ENCODE data around the gene CKM.
"Not testable (repeated sequence)": the region's sequence is repeated elsewhere in the genome, so short reads cannot be mapped to it uniquely, and the experiment has no call there.

Gene CKM

DNA sequence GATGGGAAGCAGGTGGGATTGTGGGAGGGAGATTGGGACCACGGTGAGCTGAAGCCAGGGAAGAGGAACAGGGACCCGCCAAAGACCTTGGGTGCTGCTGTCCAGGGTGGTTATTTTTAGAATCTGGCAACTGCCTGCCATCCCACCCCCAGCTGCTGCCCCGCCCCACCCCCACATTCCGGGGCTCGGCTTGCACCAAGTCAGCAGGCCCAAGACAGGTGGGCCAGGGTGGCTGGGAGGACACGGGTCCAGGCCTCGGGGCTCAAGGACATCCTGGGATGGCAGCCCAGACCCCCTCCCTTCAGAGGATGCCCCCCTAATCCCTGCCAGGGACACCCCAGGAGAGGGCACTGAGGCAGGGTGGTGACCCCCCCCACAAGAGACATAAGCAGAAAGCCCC, 827 bp downstream of the CKM start:
- no peak for DNase-seq

DNA sequence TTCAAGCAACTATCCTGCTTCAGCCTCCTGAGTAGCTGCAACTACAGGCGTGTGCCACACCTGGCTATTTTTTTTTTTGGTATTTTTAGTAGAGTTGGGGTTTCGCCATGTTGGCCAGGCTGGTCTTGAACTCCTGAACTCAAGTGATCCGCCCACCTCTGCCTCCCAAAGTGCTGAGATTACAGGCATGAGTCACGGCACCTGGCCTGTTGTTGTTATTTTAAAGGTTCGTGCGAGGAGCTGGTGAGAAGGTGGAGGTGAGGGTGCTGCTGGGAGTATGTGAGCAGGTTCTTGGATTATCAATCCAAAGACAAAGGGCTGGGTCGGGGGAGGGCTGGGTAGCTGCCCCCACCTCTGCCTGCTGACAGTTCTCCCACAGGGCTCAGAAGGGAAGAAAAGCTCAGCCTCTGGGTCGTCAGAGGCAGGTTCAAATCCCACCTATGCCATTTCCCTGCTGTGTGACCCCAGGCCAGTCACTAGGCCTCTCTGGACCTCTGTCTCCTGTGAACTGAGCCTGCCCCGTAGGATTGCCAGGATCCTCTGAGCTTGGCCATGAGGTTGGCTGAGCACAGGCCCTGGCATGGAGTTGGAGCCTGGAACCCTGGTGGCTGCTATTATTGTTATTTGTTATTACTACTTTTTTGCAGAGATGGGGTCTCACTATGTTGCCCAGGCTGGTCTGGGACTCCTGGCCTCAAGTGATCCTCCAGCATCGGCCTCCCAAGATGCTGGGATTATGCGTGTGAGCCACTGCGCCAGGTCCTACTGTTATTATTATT, 1.5 kb downstream of the CKM start:
- peak in 4 of 56 donors; percentile 5 to 27 (median 14) for DNase-seq

DNA sequence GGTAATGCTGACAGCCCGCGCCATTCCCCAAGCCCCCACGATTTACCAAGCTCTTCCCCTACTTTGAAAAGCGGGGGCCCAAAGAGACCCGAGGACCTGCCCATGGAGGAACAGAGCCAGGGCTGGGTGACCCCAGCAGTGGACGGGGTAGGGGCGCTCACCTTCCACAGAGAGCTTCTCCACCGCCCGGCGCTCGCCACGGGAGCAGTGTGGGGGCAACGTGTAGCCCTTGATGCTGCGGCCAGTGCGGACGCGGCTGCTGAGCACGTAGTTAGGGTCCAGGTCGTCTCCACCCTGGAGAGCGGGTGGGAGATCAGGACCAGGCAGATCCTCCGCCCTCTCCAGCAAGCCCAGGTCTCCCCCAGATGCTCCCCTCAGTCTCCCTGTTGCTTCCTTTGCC, 7.4 kb downstream of the CKM start:
- DNase-seq = no peak

DNA sequence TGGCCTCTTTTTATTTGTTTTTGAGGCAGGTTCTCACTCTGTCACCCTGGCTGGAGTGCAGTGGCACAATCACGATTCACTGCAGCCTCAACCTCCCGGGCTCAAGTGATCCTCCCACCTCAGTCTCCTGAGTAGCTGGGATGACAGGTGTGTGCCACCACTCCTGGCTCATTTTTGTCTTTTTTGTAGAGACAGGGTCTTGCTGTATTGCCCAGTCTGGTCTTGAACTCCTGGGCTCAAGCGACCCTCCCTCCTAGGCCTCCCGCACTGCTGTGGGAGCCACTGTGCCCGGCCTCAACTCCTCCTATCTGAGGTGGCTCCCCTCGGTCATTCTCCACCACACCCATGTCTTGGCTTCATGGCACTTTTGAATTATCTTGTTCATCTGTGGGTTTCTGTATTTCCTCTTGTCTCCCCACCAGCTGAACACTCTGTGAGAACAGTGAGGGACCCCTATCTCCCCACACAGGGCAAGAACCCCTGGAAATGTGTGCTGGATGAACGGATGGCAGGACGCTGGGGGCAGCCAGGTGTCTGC, 7.9 kb downstream of the CKM start:
- no peak for DNase-seq

DNA sequence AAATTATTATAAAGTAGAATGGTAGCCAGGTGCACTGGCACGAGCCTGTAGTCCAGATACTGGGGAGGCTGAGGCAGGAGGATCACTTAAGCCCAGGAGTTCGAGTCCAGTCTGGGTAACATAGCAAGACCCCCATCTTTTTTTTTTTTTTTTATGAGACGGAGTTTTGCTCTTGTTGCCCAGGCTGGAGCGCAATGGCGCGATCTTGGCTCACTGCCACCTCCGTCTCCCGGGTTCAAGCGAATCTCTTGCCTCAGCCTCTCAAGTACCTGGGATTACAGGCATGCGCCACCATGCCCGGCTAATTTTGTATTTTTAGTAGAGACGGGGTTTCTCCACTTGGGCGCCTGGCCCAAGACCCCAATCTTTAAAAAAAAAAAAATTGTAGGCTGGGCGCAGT, 10.4 kb downstream of the CKM start:
- DNase-seq = not testable (repeated sequence)

DNA sequence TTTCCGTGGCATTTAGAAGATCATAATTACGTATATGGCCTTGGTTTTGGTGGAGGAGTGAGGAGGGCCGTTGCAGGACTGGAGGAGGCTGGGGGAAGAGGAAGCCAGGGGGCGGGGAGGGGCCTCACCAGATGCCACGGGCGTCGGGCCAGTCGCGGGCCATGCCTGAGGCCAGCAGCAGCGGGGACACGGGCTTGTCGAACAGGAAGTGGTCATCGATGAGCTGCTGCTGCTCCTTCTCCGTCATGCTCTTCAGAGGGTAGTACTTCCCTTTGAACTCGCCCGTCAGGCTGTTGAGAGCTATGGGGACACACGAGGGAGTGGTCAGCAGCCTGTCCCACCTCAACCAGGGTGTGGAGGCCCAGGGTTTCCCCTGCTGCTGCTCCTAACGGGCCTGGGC, 11.1 kb downstream of the CKM start:
- DNase-seq = no peak

DNA sequence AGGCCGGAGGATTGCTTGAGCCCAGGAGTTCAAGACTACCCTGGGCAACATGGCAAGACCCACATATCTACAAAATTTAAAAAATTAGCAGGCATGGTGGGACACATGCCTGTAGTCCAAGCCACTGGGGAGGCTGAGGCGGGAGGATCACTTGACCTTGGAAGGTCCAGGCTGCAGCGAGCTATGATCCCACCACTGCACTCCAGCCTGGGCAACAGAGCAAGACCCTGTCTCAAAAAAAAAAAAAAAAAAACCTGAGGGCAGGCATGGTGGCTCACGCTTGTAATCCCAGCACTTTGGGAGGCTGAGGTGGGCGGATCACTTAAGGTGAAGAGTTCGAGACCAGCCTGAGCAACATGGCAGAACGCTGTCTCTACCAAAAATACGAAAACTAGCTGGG, 13.4 kb downstream of the CKM start:
- DNase-seq = not testable (repeated sequence)

DNA sequence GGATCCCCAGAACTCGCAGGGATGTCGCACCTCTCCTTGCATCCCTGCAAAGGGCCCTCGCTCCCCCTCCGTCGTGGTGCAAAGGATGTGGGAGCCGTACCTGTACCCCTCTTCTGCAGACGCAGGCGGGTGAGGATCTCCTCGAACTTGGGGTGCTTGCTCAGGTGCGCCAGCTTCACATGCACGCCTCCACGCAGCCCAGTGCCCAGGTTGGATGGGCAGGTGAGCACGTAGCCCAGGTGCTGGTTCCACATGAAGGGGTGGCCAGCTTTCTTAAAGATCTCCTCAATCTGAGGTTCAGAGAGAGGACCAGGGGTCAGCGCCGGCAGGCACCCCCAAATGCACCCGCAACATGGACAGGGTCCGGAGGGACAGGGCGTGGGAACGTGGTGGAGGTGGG, 15.3 kb downstream of the CKM start:
- DNase-seq = no peak

DNA sequence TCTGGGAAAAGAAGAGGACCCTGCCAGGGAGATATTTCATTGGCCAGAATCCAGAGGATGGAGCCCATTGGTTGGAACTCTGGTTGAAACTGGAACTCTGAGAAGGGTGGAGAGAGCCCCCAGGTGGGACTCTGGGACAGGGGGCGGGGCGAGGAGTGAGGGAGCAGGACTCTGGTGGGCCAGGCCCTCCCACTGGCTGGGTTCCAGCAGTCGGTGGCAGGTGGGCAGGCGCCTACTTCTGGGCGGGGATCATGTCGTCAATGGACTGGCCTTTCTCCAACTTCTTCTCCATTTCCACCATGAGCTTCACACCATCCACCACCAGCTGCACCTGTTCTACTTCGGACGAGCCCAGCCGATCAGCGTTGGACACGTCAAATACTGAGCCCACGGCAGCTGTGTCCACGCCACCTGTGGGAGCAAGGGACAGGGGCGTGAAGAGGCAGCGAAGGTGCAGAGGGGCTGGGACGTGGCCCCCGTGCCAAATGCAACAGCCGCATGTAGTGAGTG, 16.1 kb downstream of the CKM start:
- peak in 2 of 56 donors; percentile 10 to 38 for DNase-seq

DNA sequence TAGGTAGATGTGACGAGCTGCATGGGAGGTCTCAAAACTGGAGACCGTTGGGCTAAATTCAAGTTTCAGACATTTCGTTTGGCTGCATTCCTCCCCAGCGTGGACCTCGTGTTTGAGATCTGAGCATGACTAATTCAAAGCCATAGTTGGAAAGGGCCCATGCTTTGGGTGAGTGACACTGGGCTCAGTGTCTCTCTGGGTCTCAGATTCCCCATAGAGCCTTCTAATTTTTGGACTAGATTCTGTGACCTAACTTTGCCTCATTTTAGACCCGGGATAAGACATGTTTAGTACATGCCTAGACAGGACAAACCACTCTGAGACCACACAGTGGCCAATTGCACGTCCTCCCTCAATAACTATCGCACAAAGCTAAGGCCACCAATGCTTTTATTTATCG, 16.6 kb downstream of the CKM start:
- DNase-seq = no peak

DNA sequence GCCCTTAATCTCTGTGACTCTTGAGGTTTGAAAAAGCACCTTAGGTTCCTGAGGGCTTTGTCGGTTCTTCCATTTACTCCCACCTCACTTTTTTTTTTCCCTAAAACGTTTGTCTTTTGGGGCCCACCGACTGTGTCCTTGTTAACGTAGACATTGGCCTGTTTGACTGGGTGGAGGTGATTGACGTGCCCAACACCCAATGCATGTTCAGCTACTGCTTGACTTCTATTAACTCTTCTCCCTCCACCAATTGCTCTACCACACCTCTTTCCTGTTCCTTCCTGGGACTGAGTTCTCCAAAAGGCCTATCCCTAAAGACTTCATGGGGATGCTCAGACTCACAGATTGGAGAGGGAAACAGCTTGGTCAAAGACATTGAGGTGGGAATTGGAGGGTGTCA, 17.3 kb downstream of the CKM start:
- DNase-seq = no peak

DNA sequence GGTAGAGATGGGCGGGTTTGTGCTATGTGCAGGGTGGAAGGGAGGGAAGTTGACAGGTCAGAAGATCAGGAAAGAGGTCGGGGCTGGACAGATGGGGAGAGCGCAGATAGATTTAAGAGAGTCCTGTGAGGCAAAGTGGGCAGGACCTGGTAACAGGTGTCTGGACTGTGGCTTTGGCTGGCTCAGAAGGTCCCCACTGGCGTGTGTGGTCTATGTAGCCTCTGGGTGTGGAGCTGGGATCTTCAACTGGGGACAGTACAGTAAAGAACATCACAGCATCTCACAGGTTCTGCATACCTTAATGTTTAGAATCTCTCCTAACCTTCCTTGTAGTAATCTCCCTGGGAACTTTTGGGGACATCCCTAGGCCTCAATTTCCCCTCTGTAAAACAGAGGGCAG, 17.7 kb downstream of the CKM start:
- no peak for DNase-seq

DNA sequence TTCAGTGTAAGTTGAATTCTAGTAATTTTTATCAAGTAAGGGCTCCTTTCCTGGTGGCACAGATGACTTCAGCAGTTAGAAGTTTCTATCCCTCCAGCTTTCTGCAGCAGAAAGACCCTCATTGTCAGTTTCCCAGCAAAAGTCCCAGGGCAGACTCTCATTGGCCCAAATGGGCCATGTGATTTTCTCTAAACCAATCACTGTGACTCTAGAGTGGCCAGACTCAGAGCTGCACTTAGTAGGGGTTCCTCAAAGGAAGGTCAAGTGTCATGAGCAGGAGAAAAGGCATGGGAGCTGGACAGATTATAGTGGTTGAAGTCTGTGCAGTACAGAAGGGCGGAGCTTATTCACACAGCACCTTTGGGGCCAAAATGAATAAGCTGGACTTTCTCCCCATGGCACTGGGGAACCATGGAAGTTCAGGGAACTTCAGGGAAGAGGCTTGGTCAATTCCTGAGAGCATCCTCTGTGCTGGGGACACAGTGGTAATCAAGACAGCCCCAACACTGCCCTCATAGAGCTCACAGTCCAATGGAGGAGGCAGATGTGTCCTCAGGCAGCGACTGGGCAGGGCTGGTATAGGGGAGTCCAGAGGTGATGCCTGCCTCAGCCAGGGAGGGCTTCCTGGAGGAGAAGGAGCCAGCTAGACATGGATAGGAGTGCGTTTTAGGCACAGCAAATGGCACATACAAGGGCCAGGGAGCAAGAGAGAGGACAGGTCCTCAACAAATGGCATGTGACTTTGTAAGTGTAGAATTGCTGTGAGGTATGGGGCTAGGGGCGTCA, 18.3 kb downstream of the CKM start:
- DNase-seq = no peak

DNA sequence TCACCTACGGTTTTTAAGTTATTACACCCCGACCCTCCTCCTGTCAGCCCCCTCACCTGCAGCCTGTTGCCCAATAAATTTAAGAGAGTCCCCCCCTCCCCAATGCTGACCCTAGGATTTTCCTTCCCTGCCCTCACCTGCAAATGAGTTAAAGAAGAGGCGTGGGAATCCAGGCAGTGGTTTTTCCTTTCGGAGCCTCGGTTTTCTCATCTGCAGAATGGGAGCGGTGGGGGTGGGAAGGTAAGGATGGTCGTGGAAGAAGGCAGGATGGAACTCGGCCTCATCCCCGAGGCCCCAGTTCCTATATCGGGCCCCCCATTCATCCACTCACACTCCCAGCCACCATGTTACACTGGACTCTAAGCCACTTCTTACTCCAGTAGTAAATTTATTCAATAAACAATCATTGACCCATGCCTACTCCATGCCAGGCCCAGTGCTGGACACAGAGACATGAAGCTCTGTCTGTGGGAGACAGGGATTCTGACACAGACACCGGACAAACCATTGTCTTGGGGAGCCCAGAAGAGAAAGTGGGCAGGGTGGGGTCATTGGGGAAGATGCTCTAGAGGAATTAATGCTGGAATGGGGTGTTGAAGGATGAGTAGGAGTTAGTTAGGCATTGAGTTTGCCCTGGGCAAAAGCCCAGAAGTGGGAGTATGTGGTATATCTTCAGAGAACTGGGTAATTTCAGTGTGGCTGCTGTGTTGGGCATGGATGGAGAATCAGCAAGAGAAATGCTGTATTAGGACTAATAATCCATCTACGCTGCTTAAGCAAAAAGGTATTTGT, 19.2 kb downstream of the CKM start:
- DNase-seq = no peak

DNA sequence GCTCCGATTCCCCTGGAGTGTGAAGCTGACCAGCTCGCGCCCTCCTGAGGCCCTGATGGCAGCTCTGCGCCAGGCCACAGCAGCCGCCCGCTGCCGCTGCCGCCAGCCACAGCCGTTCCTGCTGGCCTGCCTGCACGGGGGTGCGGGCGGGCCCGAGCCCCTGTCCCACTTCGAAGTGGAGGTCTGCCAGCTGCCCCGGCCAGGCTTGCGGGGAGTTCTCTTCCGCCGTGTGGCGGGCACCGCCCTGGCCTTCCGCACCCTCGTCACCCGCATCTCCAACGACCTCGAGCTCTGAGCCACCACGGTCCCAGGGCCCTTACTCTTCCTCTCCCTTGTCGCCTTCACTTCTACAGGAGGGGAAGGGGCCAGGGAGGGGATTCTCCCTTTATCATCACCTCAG, 20.3 kb downstream of the CKM start:
- no peak for DNase-seq

DNA sequence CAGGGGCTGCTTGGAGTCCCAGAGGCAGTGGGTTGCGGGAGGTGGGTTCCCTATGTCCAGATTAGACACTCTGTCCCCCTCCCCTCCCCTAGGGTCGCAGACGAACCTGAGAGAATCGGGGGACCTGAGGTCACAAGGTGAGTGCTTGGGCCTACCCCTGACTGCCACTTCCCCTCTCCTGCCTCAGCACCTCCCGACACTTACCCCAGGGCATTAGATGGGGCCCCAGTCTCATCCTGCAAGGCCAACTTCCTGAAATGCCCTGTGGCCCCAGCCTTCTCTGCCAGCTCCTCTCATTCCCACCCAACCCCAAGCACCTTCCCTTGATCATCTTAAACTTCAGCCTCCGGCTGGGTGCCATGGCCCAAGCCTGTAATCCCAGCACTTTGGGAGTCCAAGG, 23.0 kb downstream of the CKM start:
- no peak for DNase-seq

DNA sequence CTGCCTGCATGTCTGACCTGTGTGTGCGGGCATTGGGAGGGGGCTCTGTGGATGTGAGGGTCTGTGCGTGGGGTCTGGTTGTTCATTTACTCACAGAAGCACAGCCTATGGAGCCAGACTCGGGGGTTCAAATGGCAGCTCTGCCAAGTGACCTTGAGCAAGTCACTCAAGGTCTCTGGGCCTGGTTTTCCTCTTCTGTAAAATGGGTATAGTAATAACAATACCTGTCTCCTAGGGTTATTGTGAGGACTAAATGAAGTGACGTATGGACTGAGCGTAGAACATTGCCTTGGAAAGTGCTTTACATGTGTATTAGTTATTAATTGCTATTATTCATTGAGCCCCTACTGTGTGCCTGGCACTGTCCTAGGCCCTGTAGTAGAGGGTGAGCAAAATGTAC, 24.4 kb downstream of the CKM start:
- DNase-seq = no peak

DNA sequence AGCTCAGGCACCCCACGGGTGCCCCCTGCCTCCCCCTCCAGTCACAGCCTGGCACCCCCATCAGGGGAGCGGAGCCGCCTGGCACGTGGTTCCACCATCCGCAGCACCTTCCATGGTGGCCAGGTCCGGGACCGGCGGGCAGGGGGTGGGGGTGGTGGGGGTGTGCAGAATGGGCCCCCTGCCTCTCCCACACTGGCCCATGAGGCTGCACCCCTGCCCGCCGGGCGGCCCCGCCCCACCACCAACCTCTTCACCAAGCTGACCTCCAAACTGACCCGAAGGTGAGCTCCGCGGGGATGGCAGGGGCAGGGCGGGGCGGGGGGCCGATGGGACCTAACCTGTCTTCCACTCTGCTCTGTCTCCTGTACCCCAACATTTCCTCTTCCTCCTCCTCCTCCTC, 25.0 kb downstream of the CKM start:
- DNase-seq = no peak

DNA sequence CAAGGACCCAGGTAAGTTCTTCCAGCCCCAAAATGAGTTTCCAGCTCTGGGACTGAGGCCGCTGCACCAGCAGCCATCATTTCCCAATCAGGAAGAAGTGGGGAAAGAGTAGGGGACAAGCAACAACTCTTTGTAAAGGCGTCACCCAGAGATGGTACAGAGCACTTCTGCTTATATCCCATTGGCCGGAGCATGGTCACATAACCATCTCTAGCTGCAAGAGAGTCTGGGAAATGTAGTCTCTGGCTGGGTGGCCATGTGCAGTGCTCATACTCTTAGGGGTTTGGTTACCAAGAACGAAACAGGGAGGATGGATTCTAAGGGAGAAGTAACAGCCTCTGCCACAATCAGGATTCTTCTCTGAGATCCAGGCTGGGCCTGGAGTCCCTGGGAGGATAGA, 26.3 kb downstream of the CKM start:
- DNase-seq = no peak

DNA sequence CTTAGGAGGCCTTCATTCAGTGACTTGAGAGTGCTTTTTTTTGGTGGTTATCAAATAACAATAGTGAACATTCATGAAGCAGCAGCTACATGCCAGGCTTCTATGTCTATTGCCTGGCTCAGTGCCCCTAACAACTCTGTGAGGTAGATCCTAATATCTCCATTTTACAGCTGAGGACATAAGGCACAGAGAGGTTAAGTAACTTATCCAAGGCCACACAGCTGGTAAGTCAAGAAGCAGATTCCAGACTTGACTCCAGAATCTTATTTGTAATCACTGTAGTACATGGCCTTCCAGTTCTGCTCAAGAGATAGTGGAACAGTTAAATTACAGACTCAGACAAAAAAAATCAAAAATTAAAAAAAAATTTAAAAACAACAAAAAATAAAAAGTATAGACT, 26.8 kb downstream of the CKM start:
- DNase-seq = no peak

DNA sequence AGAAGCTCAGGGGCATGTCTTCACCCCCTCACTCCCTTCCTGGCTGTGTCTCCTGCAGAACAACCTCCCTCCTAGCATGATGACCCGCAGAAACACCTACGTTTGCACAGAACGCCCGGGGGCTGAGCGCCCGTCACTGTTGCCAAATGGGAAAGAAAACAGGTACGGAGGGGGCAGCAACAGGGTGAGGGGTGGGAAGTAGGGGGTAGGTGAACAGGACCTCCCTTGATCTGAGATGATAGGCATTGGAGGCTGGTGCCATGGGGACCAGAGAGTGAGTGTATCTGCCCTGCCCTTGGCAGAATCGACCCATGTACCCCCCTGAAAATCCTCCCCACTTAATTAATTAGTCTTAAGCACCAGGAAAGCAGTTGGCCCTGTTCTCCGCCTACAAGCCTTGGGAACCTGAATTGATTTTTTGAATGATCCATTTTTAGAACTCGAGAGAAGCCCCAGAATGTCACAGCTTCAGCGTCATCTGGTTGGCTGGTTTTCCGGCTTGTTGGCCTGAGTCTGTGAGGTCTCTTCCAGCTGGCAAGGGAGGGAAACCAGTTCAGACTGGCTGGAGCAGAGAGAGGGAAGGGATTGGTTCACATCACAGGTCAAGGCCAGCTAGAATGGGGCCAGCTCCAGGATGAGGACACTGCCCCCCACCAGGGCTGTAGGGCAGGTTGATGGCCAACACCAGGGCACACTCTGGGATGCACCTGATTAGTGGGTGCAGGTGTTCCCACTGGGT, 28.2 kb downstream of the CKM start:
- DNase-seq = peak in 41 of 56 donors; percentile 18 to 76 (median 46)

Measured in nucleus accumbens (tissue), 56 donors.